Vagina (tissue), 2 donors: ENCODE results near the gene UCK1. TPM values are rescaled to one million over a fixed set of nuclear protein-coding genes. Genes with fewer than 3 reads are reported as not detected.

Experiments used
- DNase-seq, 2 donors: peaks; one replicate each; pipeline ENCODE4 v3.0.0-alpha.2; 2017; ENCODE audit errors: extremely low spot score in 2 of 2
- H3K27ac ChIP-seq: fragments of 200-600 bp; sonication (generic); one replicate; pipeline ENCODE4 v1.5.1; 2019
- H3K27me3 ChIP-seq: fragments of 200-600 bp; sonication (generic); one replicate; pipeline ENCODE4 v1.5.1; 2019
- H3K36me3 ChIP-seq, 2 donors: fragments of 200-600 bp; sonication (generic); one replicate each; pipeline ENCODE4 v1.5.1; 2017 to 2019
- H3K4me1 ChIP-seq: fragments of 200-600 bp; sonication (generic); one replicate; pipeline ENCODE4 v1.5.1; 2019
- H3K4me3 ChIP-seq, 2 donors: fragments of 200-600 bp; sonication (generic); 1 replicate in 1 of 2; 2 replicates in 1 of 2; pipeline ENCODE4 v1.5.1; 2016 to 2019
- H3K9me3 ChIP-seq: fragments of 200-600 bp; sonication (generic); one replicate; pipeline ENCODE4 v1.5.1; 2019
- CTCF ChIP-seq, 3 experiments: fragments of 450-650 bp in 2 of 3; fragments of 200-600 bp in 1 of 3; sonication (generic) in 1 of 3; IDR thresholded peaks; one replicate each; pipeline ENCODE4 v1.5.1; 2017 to 2019; ENCODE audit warnings: antibody characterized with exemption in 3 of 3, mild to moderate bottlenecking in 2 of 3, moderate library complexity in 2 of 3
- POLR2A ChIP-seq, 2 donors: fragments of 450-650 bp; IDR thresholded peaks; one replicate each; pipeline ENCODE4 v1.6.1; 2017; ENCODE audit warnings: antibody characterized with exemption in 2 of 2, mild to moderate bottlenecking in 2 of 2, moderate library complexity in 2 of 2
- POLR2AphosphoS5 ChIP-seq, 2 donors: sonication (generic); formaldehyde crosslinking; IDR thresholded peaks; one replicate each; pipeline ENCODE4 v1.9.0; 2017; ENCODE audit warnings: antibody characterized with exemption in 2 of 2, mild to moderate bottlenecking in 2 of 2, low read depth in 1 of 2; ENCODE audit not compliant: insufficient read depth in 1 of 2
- intact Hi-C: fragments of 100-400 bp; cut with DNase I; formaldehyde crosslinking; loops from one replicate; pipeline ENCODE4 v1.15.1; 2023
- total RNA-seq: library from RNA; depleted of rRNA; stranded (reverse); fragments of >200 nt; gene quantifications from one replicate; pipeline ENCODE4 v1.2.3, GENCODE V29; 2016

Gene UCK1
- total RNA-seq, 1 donor from 2014 or later: 37.3 TPM

GRCh38 chr9:131500939-131501541 lies 30.0 kb downstream of the UCK1 start:
- H3K27ac ChIP-seq: no peak overlapping the region
- no peaks in the 10 kb centered on the region for H3K27me3 ChIP-seq
- no peaks in the 10 kb centered on the region for H3K9me3 ChIP-seq
- H3K4me1 ChIP-seq: peaks cover 31% of the 10 kb centered on the region
- intact Hi-C loops: no loop called here
- no peak for DNase-seq
- H3K36me3 ChIP-seq: peaks cover 2 to 34% of the 10 kb centered on the region in 2 donors
- no peak for TF ChIP-seq CTCF (IDR thresholded peaks at IDR 0.05)
- TF ChIP-seq POLR2A (IDR thresholded peaks at IDR 0.05): no peak
- no peak for TF ChIP-seq POLR2AphosphoS5 (IDR thresholded peaks at IDR 0.05; ENCODE audit: insufficient read depth in 1 of 2, low read depth in 1 of 2)
- H3K4me3 ChIP-seq: no peak overlapping the region

- Histone ChIP-seq H3K9me3 (no peaks in the 10 kb centered on the region), H3K4me1 (peaks cover 31% of the 10 kb centered on the region), H3K27ac (no peak overlapping the region), H3K4me3 (no peak overlapping the region), H3K36me3 (peaks cover 4 to 40% of the 10 kb centered on the region in 2 donors), H3K27me3 (no peaks in the 10 kb centered on the region)
- TF ChIP-seq CTCF (IDR thresholded peaks at IDR 0.05) (no peak), POLR2A (IDR thresholded peaks at IDR 0.05) (no peak), POLR2AphosphoS5 (IDR thresholded peaks at IDR 0.05; ENCODE audit: insufficient read depth in 1 of 2, low read depth in 1 of 2) (no peak)
- intact Hi-C loops: no loop called here
- no peak for DNase-seq
Observed at GRCh38 chr9:131500377-131500776, 30.7 kb downstream of the UCK1 start.

GRCh38 chr9:131499254-131499767 lies 31.8 kb downstream of the UCK1 start:
- peaks cover 28% of the 10 kb centered on the region for H3K4me1 ChIP-seq
- H3K36me3 ChIP-seq: peaks cover 4 to 51% of the 10 kb centered on the region in 2 donors
- DNase-seq: no peak
- no peaks in the 10 kb centered on the region for H3K9me3 ChIP-seq
- TF ChIP-seq POLR2A (IDR thresholded peaks at IDR 0.05): no peak
- TF ChIP-seq CTCF (IDR thresholded peaks at IDR 0.05): no peak
- TF ChIP-seq POLR2AphosphoS5 (IDR thresholded peaks at IDR 0.05; ENCODE audit: insufficient read depth in 1 of 2, low read depth in 1 of 2): no peak
- no peak overlapping the region for H3K4me3 ChIP-seq
- H3K27ac ChIP-seq: no peak overlapping the region
- intact Hi-C loops: no loop called here
- H3K27me3 ChIP-seq: no peaks in the 10 kb centered on the region

- intact Hi-C loops: no loop called here
- Histone ChIP-seq H3K36me3 (peaks cover 4 to 75% of the 10 kb centered on the region in 2 donors), H3K4me3 (no peak overlapping the region), H3K27me3 (no peaks in the 10 kb centered on the region), H3K27ac (no peak overlapping the region), H3K4me1 (peaks cover 11% of the 10 kb centered on the region), H3K9me3 (no peaks in the 10 kb centered on the region)
- no peak for DNase-seq
- TF ChIP-seq CTCF (IDR thresholded peaks at IDR 0.05) (no peak), POLR2A (IDR thresholded peaks at IDR 0.05) (no peak), POLR2AphosphoS5 (IDR thresholded peaks at IDR 0.05; ENCODE audit: insufficient read depth in 1 of 2, low read depth in 1 of 2) (no peak)
Observed at GRCh38 chr9:131496844-131497405, 34.1 kb downstream of the UCK1 start.

- no peaks in the 10 kb centered on the region for H3K27me3 ChIP-seq
- intact Hi-C loops: no loop called here
- TF ChIP-seq POLR2A (IDR thresholded peaks at IDR 0.05): no peak
- no peak for TF ChIP-seq CTCF (IDR thresholded peaks at IDR 0.05)
- no peak for TF ChIP-seq POLR2AphosphoS5 (IDR thresholded peaks at IDR 0.05; ENCODE audit: insufficient read depth in 1 of 2, low read depth in 1 of 2)
- DNase-seq: no peak
- no peak overlapping the region for H3K27ac ChIP-seq
- peaks cover under 1% of the 10 kb centered on the region for H3K4me1 ChIP-seq
- H3K4me3 ChIP-seq: no peak overlapping the region
- no peaks in the 10 kb centered on the region for H3K9me3 ChIP-seq
- peaks cover 4 to 86% of the 10 kb centered on the region in 2 donors for H3K36me3 ChIP-seq
Observed at GRCh38 chr9:131495785-131496184, 35.3 kb downstream of the UCK1 start.
